K562 (cell line): ENCODE data around the gene RPL10A. TPM values are rescaled to one million over a fixed set of nuclear protein-coding genes. Genes with fewer than 3 reads are reported as not detected.

Source experiments
- ATF4 ChIP-seq: fragments of 450-650 bp; formaldehyde crosslinking; IDR thresholded peaks from 2 replicates; pipeline ENCODE4 v1.4.0; 2022; ENCODE audit warnings: mild to moderate bottlenecking, moderate library complexity
- CBX2 ChIP-seq: fragments of 200-600 bp; sonication (generic); IDR thresholded peaks from one replicate; pipeline ENCODE4 v1.6.1; 2012; ENCODE audit warnings: mild to moderate bottlenecking, low read length, inconsistent platforms; ENCODE audit not compliant: insufficient read depth, poor library complexity, severe bottlenecking
- CCAR2 ChIP-seq: fragments of 200-400 bp; formaldehyde crosslinking; IDR thresholded peaks from 2 replicates; pipeline ENCODE4 v1.6.1; 2017; ENCODE audit warnings: mild to moderate bottlenecking, low read depth, low read length
- DACH1 ChIP-seq: fragments of 450-650 bp; IDR thresholded peaks from 2 replicates; pipeline ENCODE4 v1.6.1; 2018; ENCODE audit not compliant: partially characterized antibody
- ELF2 ChIP-seq: fragments of 250-450 bp; sonication (Bioruptor Pico); IDR thresholded peaks from 2 replicates; pipeline ENCODE4 v1.5.0; 2021; ENCODE audit warnings: mild to moderate bottlenecking
- FOXM1 ChIP-seq, 2 experiments: fragments of 450-650 bp in 1 of 2; sonication (generic) in 1 of 2; formaldehyde crosslinking in 1 of 2; IDR thresholded peaks; 2 replicates each; pipeline versions ENCODE4 v1.6.1 to v1.9.0; 2017 to 2022; ENCODE audit warnings: low read depth in 2 of 2, mild to moderate bottlenecking in 2 of 2, missing genetic modification reagents in 1 of 2, moderate library complexity in 1 of 2
- FOXP1 ChIP-seq: sonication (generic); formaldehyde crosslinking; IDR thresholded peaks from 2 replicates; pipeline ENCODE4 v1.8.0; 2022; ENCODE audit warnings: mild to moderate bottlenecking, missing genetic modification reagents
- GATAD2A ChIP-seq: fragments of 450-650 bp; IDR thresholded peaks from 2 replicates; pipeline ENCODE4 v1.6.1; 2017
- NR2C1 ChIP-seq, 2 experiments: fragments of 450-650 bp; IDR thresholded peaks; 2 replicates each; pipeline ENCODE4 v1.6.1; 2017; ENCODE audit warnings: mild to moderate bottlenecking in 2 of 2, antibody characterized with exemption in 1 of 2, inconsistent platforms in 1 of 2, missing compliant biosample characterization in 1 of 2, missing genetic modification characterization in 1 of 2
- PHTF2 ChIP-seq: fragments of 250-450 bp; sonication (Bioruptor Pico); IDR thresholded peaks from 2 replicates; pipeline ENCODE4 v1.5.0; 2021; ENCODE audit warnings: mild to moderate bottlenecking
- RFX5 ChIP-seq: IDR thresholded peaks from 2 replicates; pipeline ENCODE4 v1.6.1; 2011; ENCODE audit warnings: low read depth, mild to moderate bottlenecking, improper control_type of control experiment, low read length
- ZBTB43 ChIP-seq: sonication (generic); formaldehyde crosslinking; IDR thresholded peaks from 2 replicates; pipeline ENCODE4 v1.8.0; 2023; ENCODE audit warnings: mild to moderate bottlenecking, missing genetic modification reagents
- ZFX ChIP-seq: sonication (generic); formaldehyde crosslinking; IDR thresholded peaks from 2 replicates; pipeline ENCODE4 v1.8.0; 2022; ENCODE audit warnings: mild to moderate bottlenecking, missing genetic modification reagents, moderate library complexity
- ZNF124 ChIP-seq: sonication (generic); formaldehyde crosslinking; IDR thresholded peaks from 2 replicates; pipeline ENCODE4 v1.8.1; 2022; ENCODE audit warnings: missing genetic modification reagents
- polyA plus RNA-seq, 8 experiments: library from polyadenylated mRNA; depleted of rRNA in 4 of 8; stranded (reverse) in 5 of 8; unstranded in 3 of 8; fragments of >200 nt; fragmentation: Nextera tagmentation in 2 of 8; fragmentation: Illumina TruSeq in 1 of 8; extraction: Ambion mirVana in 2 of 8; extraction: Trizol in 1 of 8; gene quantifications; 2 replicates each; pipeline versions ENCODE4 v1.2.1 to v1.2.3, GENCODE V29; 2011 to 2014; ENCODE audit warnings: inconsistent platforms in 1 of 8, missing spikeins in 1 of 8
- total RNA-seq, 7 experiments: library from RNA; depleted of rRNA in 6 of 7; stranded (reverse); fragments of >200 nt in 6 of 7; fragmentation: Illumina TruSeq in 2 of 7; extraction: Trizol in 2 of 7; gene quantifications; 2 replicates each; pipeline versions ENCODE4 v1.2.1 to v1.2.3, GENCODE V29; 2011 to 2021; ENCODE audit warnings: low replicate concordance in 1 of 7
- TF ChIP-seq, protein P1 (sequence below): fragments of 250-450 bp; sonication (Bioruptor Pico); IDR thresholded peaks from 2 replicates; pipeline ENCODE4 v1.5.0; 2021; ENCODE audit warnings: mild to moderate bottlenecking, moderate library complexity
- TF ChIP-seq, protein P2 (sequence below): sonication (generic); formaldehyde crosslinking; IDR thresholded peaks from 2 replicates; pipeline ENCODE4 v1.8.0; 2022; ENCODE audit warnings: mild to moderate bottlenecking, missing genetic modification reagents
- TF ChIP-seq, protein P3 (sequence below): IDR thresholded peaks from 2 replicates; pipeline ENCODE4 v1.6.1; 2016; ENCODE audit warnings: missing genetic modification characterization, missing compliant biosample characterization

RPL10A gene
- total and polyA plus RNA-seq, 9 of the 15 experiments (the other 6 are each of a cell fraction or from before 2014, with no cell fraction given), result 1,589 to 3,237 (median 2,116) TPM

GRCh38 chr6:35497571-35498421, 29.6 kb downstream of the RPL10A start (continued):
- TF ChIP-seq, protein P1, sequence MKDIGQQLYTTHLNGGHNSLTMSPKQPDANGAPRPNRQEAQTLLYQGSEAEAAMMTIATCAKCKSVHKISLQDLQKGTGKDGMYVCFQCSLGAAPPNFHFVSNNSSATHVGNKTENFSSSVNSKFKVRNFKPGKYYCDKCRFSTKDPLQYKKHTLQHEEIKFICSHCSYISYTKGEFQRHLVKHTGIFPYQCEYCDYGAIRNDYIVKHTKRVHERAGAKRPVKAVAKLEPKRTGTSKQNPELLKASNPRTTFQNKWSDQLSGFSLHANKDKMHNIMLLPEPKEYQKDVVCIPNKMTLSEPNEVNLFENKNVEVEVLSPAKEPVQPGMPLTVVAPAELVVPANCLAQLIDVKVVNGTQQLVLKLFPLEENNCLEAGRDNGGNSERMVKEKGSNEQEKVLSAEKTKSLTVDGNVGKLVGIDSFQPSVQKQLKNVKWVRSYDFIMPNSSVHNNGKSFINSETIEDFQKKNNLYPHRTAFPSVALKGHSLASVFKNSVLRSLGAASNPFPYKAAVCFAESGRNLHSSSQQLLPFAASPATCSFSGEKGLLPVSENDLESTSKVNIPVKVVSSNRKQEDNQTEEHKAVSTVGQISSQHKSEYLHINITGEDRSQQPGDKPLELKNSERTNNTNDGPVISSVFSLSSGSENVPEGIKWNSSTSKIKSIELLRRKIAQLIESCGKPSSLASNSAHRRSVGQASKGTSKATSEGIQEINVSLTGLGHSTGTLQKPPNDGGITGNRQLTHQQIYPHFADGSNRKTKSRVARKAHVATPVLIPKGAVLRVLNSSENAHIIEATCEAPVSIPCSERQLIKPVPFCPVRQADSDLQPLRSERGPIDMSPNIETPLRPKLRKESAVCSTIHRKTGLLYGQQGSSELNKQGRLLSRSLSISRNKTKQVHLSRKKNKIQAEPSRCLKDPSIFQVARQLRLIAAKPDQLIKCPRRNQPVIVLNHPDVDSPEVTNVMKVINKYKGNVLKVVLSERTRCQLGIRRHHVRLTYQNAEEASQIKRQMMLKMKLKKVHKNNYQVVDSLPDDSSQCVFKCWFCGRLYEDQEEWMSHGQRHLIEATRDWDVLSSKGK (CRISPR knock-in tag), result no peak
- TF ChIP-seq FOXP1 (CRISPR knock-in tag), result peak; percentile 92
- TF ChIP-seq FOXM1 (IDR thresholded peaks at IDR 0.05; ENCODE audit: low read depth), result no peak
- no peak for TF ChIP-seq FOXM1 (CRISPR knock-in tag; IDR thresholded peaks at IDR 0.05; ENCODE audit: low read depth)
- no peak for TF ChIP-seq DACH1
- TF ChIP-seq RFX5, result no peak
- TF ChIP-seq, protein P2, sequence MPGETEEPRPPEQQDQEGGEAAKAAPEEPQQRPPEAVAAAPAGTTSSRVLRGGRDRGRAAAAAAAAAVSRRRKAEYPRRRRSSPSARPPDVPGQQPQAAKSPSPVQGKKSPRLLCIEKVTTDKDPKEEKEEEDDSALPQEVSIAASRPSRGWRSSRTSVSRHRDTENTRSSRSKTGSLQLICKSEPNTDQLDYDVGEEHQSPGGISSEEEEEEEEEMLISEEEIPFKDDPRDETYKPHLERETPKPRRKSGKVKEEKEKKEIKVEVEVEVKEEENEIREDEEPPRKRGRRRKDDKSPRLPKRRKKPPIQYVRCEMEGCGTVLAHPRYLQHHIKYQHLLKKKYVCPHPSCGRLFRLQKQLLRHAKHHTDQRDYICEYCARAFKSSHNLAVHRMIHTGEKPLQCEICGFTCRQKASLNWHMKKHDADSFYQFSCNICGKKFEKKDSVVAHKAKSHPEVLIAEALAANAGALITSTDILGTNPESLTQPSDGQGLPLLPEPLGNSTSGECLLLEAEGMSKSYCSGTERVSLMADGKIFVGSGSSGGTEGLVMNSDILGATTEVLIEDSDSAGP (CRISPR knock-in tag), result 0 out of 2 replicates have a peak, but pooled peaks have one; percentile 55
- TF ChIP-seq ZFX (CRISPR knock-in tag), result peak; percentile 93
- TF ChIP-seq CCAR2, result no peak
- TF ChIP-seq GATAD2A, result 0 out of 2 replicates have a peak, but pooled peaks have one; percentile 50
- peak; percentile 68; the same call in 1 of the 2 replicates for TF ChIP-seq ZNF124 (CRISPR knock-in tag)
- TF ChIP-seq ELF2 (CRISPR knock-in tag), result peak; percentile 20; the same call in 1 of the 2 replicates
- TF ChIP-seq NR2C1 (IDR thresholded peaks at IDR 0.05), result no peak
- TF ChIP-seq NR2C1 (tag; IDR thresholded peaks at IDR 0.05), result peak; percentile 47
- peak; percentile 33; the same call in 1 of the 2 replicates for TF ChIP-seq ZBTB43 (CRISPR knock-in tag)
- no peak for TF ChIP-seq ATF4 (CRISPR knock-in tag)
- TF ChIP-seq CBX2, result no peak
- TF ChIP-seq, protein P3, sequence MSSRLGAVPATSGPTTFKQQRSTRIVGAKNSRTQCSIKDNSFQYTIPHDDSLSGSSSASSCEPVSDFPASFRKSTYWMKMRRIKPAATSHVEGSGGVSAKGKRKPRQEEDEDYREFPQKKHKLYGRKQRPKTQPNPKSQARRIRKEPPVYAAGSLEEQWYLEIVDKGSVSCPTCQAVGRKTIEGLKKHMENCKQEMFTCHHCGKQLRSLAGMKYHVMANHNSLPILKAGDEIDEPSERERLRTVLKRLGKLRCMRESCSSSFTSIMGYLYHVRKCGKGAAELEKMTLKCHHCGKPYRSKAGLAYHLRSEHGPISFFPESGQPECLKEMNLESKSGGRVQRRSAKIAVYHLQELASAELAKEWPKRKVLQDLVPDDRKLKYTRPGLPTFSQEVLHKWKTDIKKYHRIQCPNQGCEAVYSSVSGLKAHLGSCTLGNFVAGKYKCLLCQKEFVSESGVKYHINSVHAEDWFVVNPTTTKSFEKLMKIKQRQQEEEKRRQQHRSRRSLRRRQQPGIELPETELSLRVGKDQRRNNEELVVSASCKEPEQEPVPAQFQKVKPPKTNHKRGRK (tag), result no peak
- TF ChIP-seq PHTF2 (CRISPR knock-in tag), result no peak
